WTC11 (cell line): ENCODE results near the gene RPS3. TPM values are rescaled to one million over a fixed set of nuclear protein-coding genes. Genes with fewer than 3 reads are reported as not detected.

Experiments
- ATAC-seq: fragments of 200-7000 bp; cut with Tn5 transposase; 2 replicates; pipeline ENCODE4 v1.10.0; 2021; ENCODE audit warnings: mild to moderate bottlenecking, moderate library complexity
- CTCF ChIA-PET: fragments of 300-600 bp; sonication (Branson Sonifier 250); formaldehyde crosslinking; loops from one replicate; lab custom pipeline; 2021; ENCODE audit warnings: antibody characterized with exemption; lab: Charles Lee
- POLR2A ChIA-PET: fragments of 350-600 bp; sonication (Branson Sonifier 250); formaldehyde crosslinking; loops from one replicate; lab custom pipeline; 2021; ENCODE audit warnings: antibody characterized with exemption; lab: Charles Lee
- DNase-seq: peaks from one replicate; pipeline ENCODE4 v3.0.0; 2021; ENCODE audit warnings: low spot score
- H3K27ac Mint-ChIP-seq: 2 replicates; pipeline ENCODE4 v1.8.0; 2021; ENCODE audit warnings: mixed read lengths
- H3K27me3 Mint-ChIP-seq: 2 replicates; pipeline ENCODE4 v1.8.0; 2021; ENCODE audit warnings: low read depth, mild to moderate bottlenecking, moderate library complexity, mixed read lengths
- H3K36me3 Mint-ChIP-seq: 2 replicates; pipeline ENCODE4 v1.8.0; 2021; ENCODE audit warnings: mixed read lengths
- H3K4me1 Mint-ChIP-seq: 2 replicates; pipeline ENCODE4 v1.8.0; 2022; ENCODE audit warnings: mixed read lengths
- H3K4me3 Mint-ChIP-seq: 2 replicates; pipeline ENCODE4 v1.8.0; 2021; ENCODE audit warnings: mild to moderate bottlenecking, moderate library complexity, mixed read lengths
- H3K9me3 Mint-ChIP-seq: 2 replicates; pipeline ENCODE4 v1.8.0; 2021; ENCODE audit warnings: mixed read lengths
- ATF1 ChIP-seq: sonication (generic); formaldehyde crosslinking; IDR thresholded peaks from 2 replicates; pipeline ENCODE4 v1.8.1; 2023; ENCODE audit warnings: mild to moderate bottlenecking, moderate library complexity, missing genetic modification reagents
- IRF2 ChIP-seq: sonication (generic); formaldehyde crosslinking; IDR thresholded peaks from 2 replicates; pipeline ENCODE4 v1.8.0; 2022; ENCODE audit warnings: low read depth, missing genetic modification reagents, borderline replicate concordance
- JUN ChIP-seq: sonication (generic); formaldehyde crosslinking; IDR thresholded peaks from 2 replicates; pipeline ENCODE4 v1.8.0; 2023; ENCODE audit warnings: mild to moderate bottlenecking, missing genetic modification reagents
- KAT7 ChIP-seq: sonication (generic); formaldehyde crosslinking; IDR thresholded peaks from 2 replicates; pipeline ENCODE4 v1.8.1; 2023; ENCODE audit warnings: missing genetic modification reagents, mild to moderate bottlenecking, borderline replicate concordance
- ZNF232 ChIP-seq: sonication (generic); formaldehyde crosslinking; IDR thresholded peaks from 2 replicates; pipeline ENCODE4 v1.8.0; 2022; ENCODE audit warnings: mild to moderate bottlenecking, missing genetic modification reagents
- total RNA-seq: library from RNA; stranded (reverse); gene quantifications from 3 replicates; pipeline ENCODE4 v1.2.3, GENCODE V29; 2021
- TF ChIP-seq, protein P1 (sequence below): sonication (generic); formaldehyde crosslinking; IDR thresholded peaks from 2 replicates; pipeline ENCODE4 v1.8.0; 2022; ENCODE audit warnings: missing genetic modification reagents
- TF ChIP-seq, protein P2 (sequence below): sonication (generic); formaldehyde crosslinking; IDR thresholded peaks from 2 replicates; pipeline ENCODE4 v1.8.0; 2022; ENCODE audit warnings: mild to moderate bottlenecking, missing genetic modification reagents
- TF ChIP-seq, protein P3 (sequence below): sonication (generic); formaldehyde crosslinking; IDR thresholded peaks from 2 replicates; pipeline ENCODE4 v1.8.1; 2023; ENCODE audit warnings: mild to moderate bottlenecking, missing genetic modification reagents, moderate library complexity
- TF ChIP-seq, protein P4 (sequence below): sonication (generic); formaldehyde crosslinking; IDR thresholded peaks from 2 replicates; pipeline ENCODE4 v1.8.1; 2023; ENCODE audit warnings: mild to moderate bottlenecking, missing genetic modification reagents, borderline replicate concordance
- TF ChIP-seq, protein P5 (sequence below): sonication (generic); formaldehyde crosslinking; IDR thresholded peaks from 2 replicates; pipeline ENCODE4 v1.8.0; 2023; ENCODE audit warnings: mild to moderate bottlenecking, missing genetic modification reagents

RPS3 gene
- total RNA-seq, 1 experiment from 2014 or later: 3,967 TPM

DNA sequence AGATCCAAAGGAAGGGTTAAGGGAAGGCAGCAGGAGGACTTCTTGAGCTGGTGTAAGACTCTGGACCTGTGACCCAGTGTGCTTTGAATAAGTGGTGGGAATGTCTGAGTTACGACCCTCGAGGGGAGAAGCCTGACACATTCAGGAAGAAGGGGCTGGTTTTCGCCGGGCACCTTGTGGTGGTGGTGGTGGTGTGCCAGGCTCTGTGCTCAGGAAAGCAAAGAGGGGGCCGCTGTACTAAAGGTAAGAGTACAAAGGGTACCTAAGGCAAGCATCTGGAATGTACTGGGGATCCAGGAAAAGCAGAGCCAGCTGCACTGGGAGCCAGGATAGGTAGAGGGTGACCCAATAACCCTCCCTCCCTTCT lies 27.4 kb downstream of the RPS3 start (continued):
- TF ChIP-seq, protein P1, sequence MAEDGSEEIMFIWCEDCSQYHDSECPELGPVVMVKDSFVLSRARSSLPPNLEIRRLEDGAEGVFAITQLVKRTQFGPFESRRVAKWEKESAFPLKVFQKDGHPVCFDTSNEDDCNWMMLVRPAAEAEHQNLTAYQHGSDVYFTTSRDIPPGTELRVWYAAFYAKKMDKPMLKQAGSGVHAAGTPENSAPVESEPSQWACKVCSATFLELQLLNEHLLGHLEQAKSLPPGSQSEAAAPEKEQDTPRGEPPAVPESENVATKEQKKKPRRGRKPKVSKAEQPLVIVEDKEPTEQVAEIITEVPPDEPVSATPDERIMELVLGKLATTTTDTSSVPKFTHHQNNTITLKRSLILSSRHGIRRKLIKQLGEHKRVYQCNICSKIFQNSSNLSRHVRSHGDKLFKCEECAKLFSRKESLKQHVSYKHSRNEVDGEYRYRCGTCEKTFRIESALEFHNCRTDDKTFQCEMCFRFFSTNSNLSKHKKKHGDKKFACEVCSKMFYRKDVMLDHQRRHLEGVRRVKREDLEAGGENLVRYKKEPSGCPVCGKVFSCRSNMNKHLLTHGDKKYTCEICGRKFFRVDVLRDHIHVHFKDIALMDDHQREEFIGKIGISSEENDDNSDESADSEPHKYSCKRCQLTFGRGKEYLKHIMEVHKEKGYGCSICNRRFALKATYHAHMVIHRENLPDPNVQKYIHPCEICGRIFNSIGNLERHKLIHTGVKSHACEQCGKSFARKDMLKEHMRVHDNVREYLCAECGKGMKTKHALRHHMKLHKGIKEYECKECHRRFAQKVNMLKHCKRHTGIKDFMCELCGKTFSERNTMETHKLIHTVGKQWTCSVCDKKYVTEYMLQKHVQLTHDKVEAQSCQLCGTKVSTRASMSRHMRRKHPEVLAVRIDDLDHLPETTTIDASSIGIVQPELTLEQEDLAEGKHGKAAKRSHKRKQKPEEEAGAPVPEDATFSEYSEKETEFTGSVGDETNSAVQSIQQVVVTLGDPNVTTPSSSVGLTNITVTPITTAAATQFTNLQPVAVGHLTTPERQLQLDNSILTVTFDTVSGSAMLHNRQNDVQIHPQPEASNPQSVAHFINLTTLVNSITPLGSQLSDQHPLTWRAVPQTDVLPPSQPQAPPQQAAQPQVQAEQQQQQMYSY (CRISPR knock-in tag): no peak
- TF ChIP-seq, protein P2, sequence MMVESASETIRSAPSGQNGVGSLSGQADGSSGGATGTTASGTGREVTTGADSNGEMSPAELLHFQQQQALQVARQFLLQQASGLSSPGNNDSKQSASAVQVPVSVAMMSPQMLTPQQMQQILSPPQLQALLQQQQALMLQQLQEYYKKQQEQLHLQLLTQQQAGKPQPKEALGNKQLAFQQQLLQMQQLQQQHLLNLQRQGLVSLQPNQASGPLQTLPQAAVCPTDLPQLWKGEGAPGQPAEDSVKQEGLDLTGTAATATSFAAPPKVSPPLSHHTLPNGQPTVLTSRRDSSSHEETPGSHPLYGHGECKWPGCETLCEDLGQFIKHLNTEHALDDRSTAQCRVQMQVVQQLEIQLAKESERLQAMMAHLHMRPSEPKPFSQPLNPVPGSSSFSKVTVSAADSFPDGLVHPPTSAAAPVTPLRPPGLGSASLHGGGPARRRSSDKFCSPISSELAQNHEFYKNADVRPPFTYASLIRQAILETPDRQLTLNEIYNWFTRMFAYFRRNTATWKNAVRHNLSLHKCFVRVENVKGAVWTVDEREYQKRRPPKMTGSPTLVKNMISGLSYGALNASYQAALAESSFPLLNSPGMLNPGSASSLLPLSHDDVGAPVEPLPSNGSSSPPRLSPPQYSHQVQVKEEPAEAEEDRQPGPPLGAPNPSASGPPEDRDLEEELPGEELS (CRISPR knock-in tag): no peak
- TF ChIP-seq JUN: no peak
- TF ChIP-seq, all 79 proteins: peak for 0

DNA sequence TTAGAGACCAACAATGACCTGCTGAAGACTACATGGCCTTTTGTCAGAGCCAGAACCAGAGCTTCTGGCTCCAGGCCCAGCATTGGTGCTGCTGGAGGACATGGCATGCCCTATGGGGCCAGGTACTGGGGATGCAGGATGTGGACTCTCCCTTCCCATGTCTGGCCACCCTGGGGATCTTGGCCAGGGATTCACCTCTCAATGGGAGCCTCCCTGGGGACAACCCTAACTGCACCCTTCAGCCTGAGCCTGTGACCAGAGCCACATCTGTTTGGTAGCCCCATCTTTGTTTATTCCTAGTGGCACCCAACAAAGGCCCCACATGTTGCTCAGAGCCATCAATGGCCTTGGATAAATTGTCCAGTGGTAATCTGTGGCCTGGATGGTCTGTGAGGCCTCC lies 27.9 kb downstream of the RPS3 start:
- peaks cover 9% of the 10 kb centered on the region for H3K9me3 Mint-ChIP-seq
- DNase-seq: no peak
- CTCF ChIA-PET: no interaction called here

More for the DNA sequence above, 27.9 kb downstream of the RPS3 start:
- POLR2A ChIA-PET: no interaction called here
- peaks cover 60% of the 10 kb centered on the region for H3K27me3 Mint-ChIP-seq
- peaks cover 31% of the 10 kb centered on the region for H3K4me1 Mint-ChIP-seq
- H3K4me3 Mint-ChIP-seq: no peak overlapping the region
- no peak for ATAC-seq
- no peak overlapping the region for H3K27ac Mint-ChIP-seq
- H3K36me3 Mint-ChIP-seq: peaks cover 18% of the 10 kb centered on the region
- TF ChIP-seq ZNF232 (no peak), IRF2 (no peak), KAT7 (CRISPR knock-in tag) (no peak), ATF1 (CRISPR knock-in tag) (no peak), JUN (no peak)
- TF ChIP-seq, protein P3, sequence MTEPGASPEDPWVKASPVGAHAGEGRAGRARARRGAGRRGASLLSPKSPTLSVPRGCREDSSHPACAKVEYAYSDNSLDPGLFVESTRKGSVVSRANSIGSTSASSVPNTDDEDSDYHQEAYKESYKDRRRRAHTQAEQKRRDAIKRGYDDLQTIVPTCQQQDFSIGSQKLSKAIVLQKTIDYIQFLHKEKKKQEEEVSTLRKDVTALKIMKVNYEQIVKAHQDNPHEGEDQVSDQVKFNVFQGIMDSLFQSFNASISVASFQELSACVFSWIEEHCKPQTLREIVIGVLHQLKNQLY (CRISPR knock-in tag): no peak
- TF ChIP-seq, protein P4, sequence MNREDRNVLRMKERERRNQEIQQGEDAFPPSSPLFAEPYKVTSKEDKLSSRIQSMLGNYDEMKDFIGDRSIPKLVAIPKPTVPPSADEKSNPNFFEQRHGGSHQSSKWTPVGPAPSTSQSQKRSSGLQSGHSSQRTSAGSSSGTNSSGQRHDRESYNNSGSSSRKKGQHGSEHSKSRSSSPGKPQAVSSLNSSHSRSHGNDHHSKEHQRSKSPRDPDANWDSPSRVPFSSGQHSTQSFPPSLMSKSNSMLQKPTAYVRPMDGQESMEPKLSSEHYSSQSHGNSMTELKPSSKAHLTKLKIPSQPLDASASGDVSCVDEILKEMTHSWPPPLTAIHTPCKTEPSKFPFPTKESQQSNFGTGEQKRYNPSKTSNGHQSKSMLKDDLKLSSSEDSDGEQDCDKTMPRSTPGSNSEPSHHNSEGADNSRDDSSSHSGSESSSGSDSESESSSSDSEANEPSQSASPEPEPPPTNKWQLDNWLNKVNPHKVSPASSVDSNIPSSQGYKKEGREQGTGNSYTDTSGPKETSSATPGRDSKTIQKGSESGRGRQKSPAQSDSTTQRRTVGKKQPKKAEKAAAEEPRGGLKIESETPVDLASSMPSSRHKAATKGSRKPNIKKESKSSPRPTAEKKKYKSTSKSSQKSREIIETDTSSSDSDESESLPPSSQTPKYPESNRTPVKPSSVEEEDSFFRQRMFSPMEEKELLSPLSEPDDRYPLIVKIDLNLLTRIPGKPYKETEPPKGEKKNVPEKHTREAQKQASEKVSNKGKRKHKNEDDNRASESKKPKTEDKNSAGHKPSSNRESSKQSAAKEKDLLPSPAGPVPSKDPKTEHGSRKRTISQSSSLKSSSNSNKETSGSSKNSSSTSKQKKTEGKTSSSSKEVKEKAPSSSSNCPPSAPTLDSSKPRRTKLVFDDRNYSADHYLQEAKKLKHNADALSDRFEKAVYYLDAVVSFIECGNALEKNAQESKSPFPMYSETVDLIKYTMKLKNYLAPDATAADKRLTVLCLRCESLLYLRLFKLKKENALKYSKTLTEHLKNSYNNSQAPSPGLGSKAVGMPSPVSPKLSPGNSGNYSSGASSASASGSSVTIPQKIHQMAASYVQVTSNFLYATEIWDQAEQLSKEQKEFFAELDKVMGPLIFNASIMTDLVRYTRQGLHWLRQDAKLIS: no peak
- TF ChIP-seq, protein P5, sequence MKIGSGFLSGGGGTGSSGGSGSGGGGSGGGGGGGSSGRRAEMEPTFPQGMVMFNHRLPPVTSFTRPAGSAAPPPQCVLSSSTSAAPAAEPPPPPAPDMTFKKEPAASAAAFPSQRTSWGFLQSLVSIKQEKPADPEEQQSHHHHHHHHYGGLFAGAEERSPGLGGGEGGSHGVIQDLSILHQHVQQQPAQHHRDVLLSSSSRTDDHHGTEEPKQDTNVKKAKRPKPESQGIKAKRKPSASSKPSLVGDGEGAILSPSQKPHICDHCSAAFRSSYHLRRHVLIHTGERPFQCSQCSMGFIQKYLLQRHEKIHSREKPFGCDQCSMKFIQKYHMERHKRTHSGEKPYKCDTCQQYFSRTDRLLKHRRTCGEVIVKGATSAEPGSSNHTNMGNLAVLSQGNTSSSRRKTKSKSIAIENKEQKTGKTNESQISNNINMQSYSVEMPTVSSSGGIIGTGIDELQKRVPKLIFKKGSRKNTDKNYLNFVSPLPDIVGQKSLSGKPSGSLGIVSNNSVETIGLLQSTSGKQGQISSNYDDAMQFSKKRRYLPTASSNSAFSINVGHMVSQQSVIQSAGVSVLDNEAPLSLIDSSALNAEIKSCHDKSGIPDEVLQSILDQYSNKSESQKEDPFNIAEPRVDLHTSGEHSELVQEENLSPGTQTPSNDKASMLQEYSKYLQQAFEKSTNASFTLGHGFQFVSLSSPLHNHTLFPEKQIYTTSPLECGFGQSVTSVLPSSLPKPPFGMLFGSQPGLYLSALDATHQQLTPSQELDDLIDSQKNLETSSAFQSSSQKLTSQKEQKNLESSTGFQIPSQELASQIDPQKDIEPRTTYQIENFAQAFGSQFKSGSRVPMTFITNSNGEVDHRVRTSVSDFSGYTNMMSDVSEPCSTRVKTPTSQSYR (CRISPR knock-in tag): no peak
